Liver (tissue), 9 donors: ENCODE data around the gene SLFN12L. TPM values are rescaled to one million over a fixed set of nuclear protein-coding genes. Genes with fewer than 3 reads are reported as not detected.

Experiments used
- DNase-seq: peaks from one replicate; pipeline ENCODE4 v3.0.0-alpha.2; 2017; ENCODE audit warnings: low spot score
- H3K27ac ChIP-seq, 2 donors: one replicate each; pipeline ENCODE4 v1.7.0; 2013; ENCODE audit warnings: inconsistent platforms in 2 of 2, low read length in 2 of 2, control low read depth in 1 of 2, low read depth in 1 of 2, mild to moderate bottlenecking in 1 of 2
- H3K27me3 ChIP-seq, 4 donors: one replicate each; pipeline versions ENCODE4 v1.6.1 to v1.7.0; 2013; ENCODE audit warnings: low read length in 3 of 4, inconsistent platforms in 1 of 4, mild to moderate bottlenecking in 1 of 4, moderate library complexity in 1 of 4; ENCODE audit not compliant: control insufficient read depth in 4 of 4, insufficient read depth in 4 of 4
- H3K36me3 ChIP-seq, 4 donors: one replicate each; pipeline versions ENCODE4 v1.6.1 to v1.7.0; 2013; ENCODE audit warnings: low read length in 3 of 4, mild to moderate bottlenecking in 3 of 4, low read depth in 1 of 4, moderate library complexity in 1 of 4; ENCODE audit not compliant: control insufficient read depth in 4 of 4, insufficient read depth in 3 of 4
- H3K4me1 ChIP-seq, 4 donors: one replicate each; pipeline versions ENCODE4 v1.6.1 to v1.7.0; 2013; ENCODE audit warnings: low read length in 3 of 4, mild to moderate bottlenecking in 3 of 4, moderate library complexity in 1 of 4; ENCODE audit not compliant: control insufficient read depth in 4 of 4, insufficient read depth in 4 of 4
- H3K4me3 ChIP-seq, 3 donors: one replicate each; pipeline versions ENCODE4 v1.6.1 to v1.7.0; 2013; ENCODE audit warnings: low read length in 3 of 3, control low read depth in 1 of 3, low read depth in 1 of 3, mild to moderate bottlenecking in 1 of 3
- H3K9ac ChIP-seq, 2 donors: one replicate each; pipeline ENCODE4 v1.7.0; 2013; ENCODE audit warnings: low read length in 2 of 2, mild to moderate bottlenecking in 2 of 2, moderate library complexity in 2 of 2, control low read depth in 1 of 2, low read depth in 1 of 2
- H3K9me3 ChIP-seq, 4 donors: one replicate each; pipeline versions ENCODE4 v1.6.1 to v1.7.0; 2013; ENCODE audit warnings: low read length in 3 of 4; ENCODE audit not compliant: control insufficient read depth in 4 of 4
- ATF3 ChIP-seq: IDR thresholded peaks from 2 replicates; pipeline ENCODE4 v1.6.1; 2016; ENCODE audit warnings: antibody characterized with exemption
- CTCF ChIP-seq: fragments of 150-350 bp; IDR thresholded peaks from 2 replicates; pipeline ENCODE4 v1.5.1; 2017; ENCODE audit warnings: improper control_type of control experiment, low read depth, low read length; ENCODE audit not compliant: missing input control
- EGR1 ChIP-seq, 2 donors: IDR thresholded peaks; 2 replicates each; pipeline ENCODE4 v1.6.1; 2016 to 2018; ENCODE audit warnings: antibody characterized with exemption in 2 of 2, low read depth in 2 of 2
- FOXA1 ChIP-seq: IDR thresholded peaks from 2 replicates; pipeline ENCODE4 v1.6.1; 2016; ENCODE audit warnings: antibody characterized with exemption
- FOXA2 ChIP-seq: IDR thresholded peaks from 2 replicates; pipeline ENCODE4 v1.6.1; 2016; ENCODE audit warnings: antibody characterized with exemption
- GABPA ChIP-seq, 2 donors: IDR thresholded peaks in 1 of 2; conservative IDR thresholded peaks in 1 of 2; 2 replicates each; pipeline ENCODE4 v1.6.1; 2016; ENCODE audit warnings: antibody characterized with exemption in 2 of 2, mild to moderate bottlenecking in 1 of 2, moderate library complexity in 1 of 2
- HNF4A ChIP-seq, 2 donors: conservative IDR thresholded peaks; 2 replicates each; pipeline ENCODE4 v1.6.1; 2016; ENCODE audit warnings: antibody characterized with exemption in 2 of 2, mild to moderate bottlenecking in 2 of 2
- HNF4G ChIP-seq: IDR thresholded peaks from 2 replicates; pipeline ENCODE4 v1.6.1; 2016; ENCODE audit warnings: antibody characterized with exemption
- JUND ChIP-seq, 2 donors: IDR thresholded peaks; 2 replicates each; pipeline ENCODE4 v1.6.1; 2016; ENCODE audit warnings: antibody characterized with exemption in 2 of 2
- MAX ChIP-seq: IDR thresholded peaks from 2 replicates; pipeline ENCODE4 v1.6.1; 2016; ENCODE audit warnings: antibody characterized with exemption
- NR2F2 ChIP-seq: IDR thresholded peaks from 2 replicates; pipeline ENCODE4 v1.6.1; 2016; ENCODE audit warnings: antibody characterized with exemption
- RAD21 ChIP-seq, 2 donors: IDR thresholded peaks; 2 replicates each; pipeline ENCODE4 v1.6.1; 2016; ENCODE audit warnings: antibody characterized with exemption in 2 of 2, mild to moderate bottlenecking in 2 of 2
- REST ChIP-seq: IDR thresholded peaks from 2 replicates; pipeline ENCODE4 v1.6.1; 2016; ENCODE audit warnings: antibody characterized with exemption, mild to moderate bottlenecking
- RXRA ChIP-seq, 2 donors: IDR thresholded peaks; 2 replicates each; pipeline ENCODE4 v1.6.1; 2017 to 2018; ENCODE audit warnings: antibody characterized with exemption in 2 of 2, mild to moderate bottlenecking in 1 of 2
- SP1 ChIP-seq: IDR thresholded peaks from 2 replicates; pipeline ENCODE4 v1.6.1; 2018; ENCODE audit warnings: antibody characterized with exemption, mild to moderate bottlenecking
- TAF1 ChIP-seq: conservative IDR thresholded peaks from 2 replicates; pipeline ENCODE4 v1.6.1; 2016; ENCODE audit warnings: antibody characterized with exemption, mild to moderate bottlenecking
- YY1 ChIP-seq: IDR thresholded peaks from 2 replicates; pipeline ENCODE4 v1.6.1; 2016; ENCODE audit warnings: antibody characterized with exemption, mild to moderate bottlenecking
- WGBS: extraction: QIAGEN DNeasy Blood & Tissue Kit; methylation state at CpG from one replicate; pipeline ENCODE4 v1.1.7; 2013; 5-methylcytosine and 5-hydroxymethylcytosine counted together
- polyA plus RNA-seq, 2 donors: library from polyadenylated mRNA; stranded (reverse) in 1 of 2; unstranded in 1 of 2; fragments of 200-250 nt in 1 of 2; fragments of >200 nt in 1 of 2; fragmentation: Nextera tagmentation in 1 of 2; extraction: Ambion mirVana in 1 of 2; gene quantifications; one replicate each; pipeline versions ENCODE4 v1.2.1 to v1.2.3, GENCODE V29; 2013 to 2015
- total RNA-seq, 2 donors: library from RNA; depleted of rRNA; stranded (reverse); fragments of >200 nt; gene quantifications; one replicate each; pipeline ENCODE4 v1.2.3, GENCODE V29; 2014
- TF ChIP-seq, protein P1 (sequence below): IDR thresholded peaks from 2 replicates; pipeline ENCODE4 v1.6.1; 2016; ENCODE audit warnings: antibody characterized with exemption
- donor health status: healthy.
- donor health status: healthy.
- donor health status: healthy.
- donor health status: healthy.
- donor health status: healthy.

The SLFN12L gene
- total and polyA plus RNA-seq, 4 donors, result 0.09 to 2.2 (median 0.27) TPM

DNA sequence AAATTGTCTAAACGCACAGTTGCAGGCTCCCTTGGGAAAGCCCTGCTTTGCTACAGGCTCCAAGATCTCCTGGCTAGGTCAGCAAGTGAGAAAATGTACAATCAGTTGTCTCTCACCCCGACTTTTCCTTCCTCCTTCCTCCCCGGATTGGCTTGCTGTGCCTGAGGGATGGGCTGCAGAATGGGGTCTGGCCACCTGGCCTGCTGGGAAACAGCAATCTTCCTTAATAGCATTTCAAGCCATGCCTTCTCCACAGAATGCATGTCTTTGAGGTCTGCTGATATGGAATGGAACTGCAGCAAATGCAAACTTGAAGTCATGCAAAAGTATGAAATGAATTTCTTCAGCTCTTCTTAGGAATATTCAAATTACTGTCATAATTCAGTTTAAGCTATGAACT is 46.1 kb downstream of the SLFN12L start (continued):
- TF ChIP-seq CTCF, result no peak
- TF ChIP-seq YY1, result no peak
- TF ChIP-seq RXRA (IDR thresholded peaks at IDR 0.05), result no peak
- no peak for TF ChIP-seq JUND (IDR thresholded peaks at IDR 0.05)
- TF ChIP-seq FOXA1, result no peak
- no peak for TF ChIP-seq NR2F2
- no peak for TF ChIP-seq HNF4A (conservative IDR thresholded peaks at IDR 0.05)
- TF ChIP-seq MAX, result no peak

DNA sequence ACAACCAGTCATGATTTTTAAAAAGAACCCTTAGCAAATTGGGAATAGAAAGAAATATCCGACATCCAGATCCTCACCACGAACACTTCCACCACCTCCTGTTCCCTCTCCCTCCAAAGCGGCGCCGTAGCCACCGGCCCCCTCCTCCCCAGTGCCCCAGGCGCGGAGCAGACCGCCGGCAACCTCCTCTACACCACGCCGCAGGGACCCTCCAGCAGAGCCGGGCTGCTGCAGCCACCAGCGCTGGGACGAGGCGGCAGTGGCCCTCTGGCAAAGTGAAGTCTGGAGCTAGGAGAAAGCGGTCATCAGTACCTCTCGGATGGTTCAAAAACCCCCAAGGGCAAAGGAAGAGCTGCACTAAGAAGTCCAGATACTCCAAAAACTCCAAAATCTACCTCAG is 47.5 kb downstream of the SLFN12L start:
- Histone ChIP-seq H3K9ac (no peak overlapping the region), H3K36me3 (peaks cover 0 to 2% (median 0%) of the 10 kb centered on the region in 4 donors), H3K4me1 (peaks cover 0 to 10% (median 3%) of the 10 kb centered on the region in 4 donors), H3K27me3 (peaks cover 0 to 25% (median 10%) of the 10 kb centered on the region in 4 donors), H3K4me3 (no peak overlapping the region), H3K9me3 (peaks cover 0 to 6% (median under 1%) of the 10 kb centered on the region in 4 donors), H3K27ac (no peak overlapping the region)
- no peak for TF ChIP-seq NR2F2
- TF ChIP-seq FOXA2, result no peak
- no peak for TF ChIP-seq RXRA (IDR thresholded peaks at IDR 0.05)
- 18% methylated on average over 18 of the region's 18 CpGs for WGBS
- DNase-seq, result no peak

GRCh38 chr17:35488991-35489390 is 48.5 kb downstream of the SLFN12L start:
- H3K4me1 ChIP-seq, result peaks cover 0 to 10% (median 3%) of the 10 kb centered on the region in 4 donors
- peaks cover 0 to 2% (median 0%) of the 10 kb centered on the region in 4 donors for H3K36me3 ChIP-seq
- H3K27ac ChIP-seq, result no peak overlapping the region
- H3K27me3 ChIP-seq, result peaks cover 0 to 23% (median 10%) of the 10 kb centered on the region in 4 donors
- WGBS, result 23% methylated on average over 15 of the region's 15 CpGs
- TF ChIP-seq EGR1 (IDR thresholded peaks at IDR 0.05; ENCODE audit: low read depth in 2 of 2), result no peak
- no peak for TF ChIP-seq TAF1
- no peak for TF ChIP-seq FOXA1
- no peak for TF ChIP-seq CTCF
- TF ChIP-seq GABPA (IDR thresholded peaks at IDR 0.05 in 1 of 2, conservative IDR thresholded peaks at IDR 0.05 in 1 of 2), result no peak
- TF ChIP-seq HNF4A (conservative IDR thresholded peaks at IDR 0.05), result no peak
- no peak for TF ChIP-seq MAX
- TF ChIP-seq NR2F2, result no peak
- no peak for TF ChIP-seq YY1
- TF ChIP-seq REST, result no peak
- TF ChIP-seq HNF4G, result no peak
- TF ChIP-seq SP1, result no peak
- no peak for TF ChIP-seq RAD21 (IDR thresholded peaks at IDR 0.05)
- no peak for TF ChIP-seq FOXA2
- TF ChIP-seq JUND (IDR thresholded peaks at IDR 0.05), result no peak
- no peak for TF ChIP-seq ATF3
- TF ChIP-seq, protein P1, sequence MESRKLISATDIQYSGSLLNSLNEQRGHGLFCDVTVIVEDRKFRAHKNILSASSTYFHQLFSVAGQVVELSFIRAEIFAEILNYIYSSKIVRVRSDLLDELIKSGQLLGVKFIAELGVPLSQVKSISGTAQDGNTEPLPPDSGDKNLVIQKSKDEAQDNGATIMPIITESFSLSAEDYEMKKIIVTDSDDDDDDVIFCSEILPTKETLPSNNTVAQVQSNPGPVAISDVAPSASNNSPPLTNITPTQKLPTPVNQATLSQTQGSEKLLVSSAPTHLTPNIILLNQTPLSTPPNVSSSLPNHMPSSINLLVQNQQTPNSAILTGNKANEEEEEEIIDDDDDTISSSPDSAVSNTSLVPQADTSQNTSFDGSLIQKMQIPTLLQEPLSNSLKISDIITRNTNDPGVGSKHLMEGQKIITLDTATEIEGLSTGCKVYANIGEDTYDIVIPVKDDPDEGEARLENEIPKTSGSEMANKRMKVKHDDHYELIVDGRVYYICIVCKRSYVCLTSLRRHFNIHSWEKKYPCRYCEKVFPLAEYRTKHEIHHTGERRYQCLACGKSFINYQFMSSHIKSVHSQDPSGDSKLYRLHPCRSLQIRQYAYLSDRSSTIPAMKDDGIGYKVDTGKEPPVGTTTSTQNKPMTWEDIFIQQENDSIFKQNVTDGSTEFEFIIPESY, result no peak
- no peak for TF ChIP-seq RXRA (IDR thresholded peaks at IDR 0.05)
- no peak overlapping the region for H3K4me3 ChIP-seq
- no peak for DNase-seq
- peaks cover 0 to 6% (median under 1%) of the 10 kb centered on the region in 4 donors for H3K9me3 ChIP-seq
- H3K9ac ChIP-seq, result no peak overlapping the region
